Neural progenitor cell (in vitro differentiated cells): Measurements from ENCODE around the gene SOD3. TPM values are rescaled to one million over a fixed set of nuclear protein-coding genes. Genes with fewer than 3 reads are reported as not detected.

Source experiments
- DNase-seq: peaks from one replicate; pipeline ENCODE4 v3.0.0-alpha.2; 2016; ENCODE audit warnings: low spot score
- H2AFZ ChIP-seq: fragments of 200-600 bp; sonication (generic); replicated peaks from 2 replicates; pipeline ENCODE4 v1.6.1; 2016; ENCODE audit warnings: antibody characterized with exemption
- H3F3A ChIP-seq: fragments of 200-600 bp; sonication (generic); 2 replicates; pipeline ENCODE4 v1.6.1; 2016; ENCODE audit warnings: antibody characterized with exemption, low read depth
- H3K27ac ChIP-seq: fragments of 200-600 bp; sonication (generic); 2 replicates; pipeline ENCODE4 v1.5.1; 2016; ENCODE audit warnings: mild to moderate bottlenecking
- H3K27me3 ChIP-seq: fragments of 200-600 bp; sonication (generic); 2 replicates; pipeline ENCODE4 v1.6.1; 2016; ENCODE audit warnings: mild to moderate bottlenecking, moderate library complexity
- H3K36me3 ChIP-seq: fragments of 200-600 bp; sonication (generic); 2 replicates; pipeline ENCODE4 v1.5.1; 2016
- H3K4me1 ChIP-seq: fragments of 200-600 bp; sonication (generic); 2 replicates; pipeline ENCODE4 v1.6.1; 2016; ENCODE audit warnings: mixed run types
- H3K4me2 ChIP-seq: fragments of 200-600 bp; sonication (generic); 2 replicates; pipeline ENCODE4 v1.6.1; 2016
- H3K4me3 ChIP-seq: fragments of 200-600 bp; sonication (generic); 2 replicates; pipeline ENCODE4 v1.5.1; 2016
- H3K79me2 ChIP-seq: fragments of 200-600 bp; sonication (generic); 2 replicates; pipeline ENCODE4 v1.6.1; 2016; ENCODE audit warnings: low read depth
- H3K9ac ChIP-seq: fragments of 200-600 bp; sonication (generic); 2 replicates; pipeline ENCODE4 v1.6.1; 2016
- H3K9me3 ChIP-seq: fragments of 200-600 bp; sonication (generic); 2 replicates; pipeline ENCODE4 v1.5.1; 2016; ENCODE audit warnings: low read depth
- H4K20me1 ChIP-seq: fragments of 200-600 bp; sonication (generic); 2 replicates; pipeline ENCODE4 v1.6.1; 2016; ENCODE audit warnings: low read depth
- H3K27ac Mint-ChIP-seq: 3 replicates; pipeline ENCODE4 v1.8.0; 2021; ENCODE audit warnings: mixed read lengths
- H3K27me3 Mint-ChIP-seq: 2 replicates; pipeline ENCODE4 v1.8.0; 2022; ENCODE audit warnings: low read depth, mild to moderate bottlenecking, inconsistent platforms, moderate library complexity, mixed read lengths; ENCODE audit not compliant: insufficient read depth
- H3K36me3 Mint-ChIP-seq: 3 replicates; pipeline ENCODE4 v1.8.0; 2021; ENCODE audit warnings: mixed read lengths
- H3K4me1 Mint-ChIP-seq: 3 replicates; pipeline ENCODE4 v1.8.0; 2021; ENCODE audit warnings: mixed read lengths
- H3K4me3 Mint-ChIP-seq: 3 replicates; pipeline ENCODE4 v1.8.0; 2021; ENCODE audit warnings: mild to moderate bottlenecking, moderate library complexity, mixed read lengths
- H3K9me3 Mint-ChIP-seq: 3 replicates; pipeline ENCODE4 v1.8.0; 2020; ENCODE audit warnings: mixed read lengths
- CTCF ChIP-seq: fragments of 200-600 bp; sonication (generic); IDR thresholded peaks from 2 replicates; pipeline ENCODE4 v1.5.1; 2017; ENCODE audit warnings: antibody characterized with exemption, mild to moderate bottlenecking
- EZH2 ChIP-seq: fragments of 200-600 bp; sonication (generic); IDR thresholded peaks from 2 replicates; pipeline ENCODE4 v1.6.1; 2017; ENCODE audit warnings: antibody characterized with exemption, mild to moderate bottlenecking, moderate library complexity
- EZH2phosphoT487 ChIP-seq: fragments of 200-600 bp; sonication (generic); IDR thresholded peaks from 2 replicates; pipeline ENCODE4 v1.6.1; 2017; ENCODE audit warnings: antibody characterized with exemption
- total RNA-seq: library from RNA; depleted of rRNA; stranded (reverse); fragments of >200 nt; gene quantifications from 2 replicates; pipeline ENCODE4 v1.2.3, GENCODE V29; 2015; ENCODE audit warnings: low replicate concordance

Gene SOD3
- total RNA-seq, 1 donor from 2014 or later, result 0.11 TPM

- H3K9me3 ChIP-seq, result no peaks in the 10 kb centered on the region
- Mint-ChIP-seq H3K4me3 (no peak overlapping the region), H3K9me3 (peaks cover 7% of the 10 kb centered on the region), H3K27me3 (peaks cover 13% of the 10 kb centered on the region), H3K27ac (no peak overlapping the region), H3K4me1 (peaks cover 28% of the 10 kb centered on the region), H3K36me3 (peaks cover 2% of the 10 kb centered on the region)
- no peak for TF ChIP-seq CTCF
- peak; percentile 82 for TF ChIP-seq EZH2
- no peaks in the 10 kb centered on the region for H3F3A ChIP-seq
- peak overlapping the region; percentile 88 for H3K4me2 ChIP-seq
- no peaks in the 10 kb centered on the region for H3K36me3 ChIP-seq
- H3K4me3 ChIP-seq, result peak overlapping the region; percentile 50
- H3K9ac ChIP-seq, result no peak overlapping the region
- no peaks in the 10 kb centered on the region for H4K20me1 ChIP-seq
- peak; percentile 47 for DNase-seq
- no peaks in the 10 kb centered on the region for H3K79me2 ChIP-seq
- peaks cover 77% of the 10 kb centered on the region for H3K27me3 ChIP-seq
- H3K27ac ChIP-seq, result no peak overlapping the region
- H3K4me1 ChIP-seq, result peaks cover 12% of the 10 kb centered on the region
- peak overlapping the region; percentile 92 for H2AFZ ChIP-seq
These were observed 4.4 kb downstream of the SOD3 start for GRCh38 chr4:24799544-24800324.

- Mint-ChIP-seq H3K4me1 (peaks cover 21% of the 10 kb centered on the region), H3K27ac (no peak overlapping the region), H3K9me3 (peaks cover 7% of the 10 kb centered on the region), H3K4me3 (peak overlapping the region; percentile 9), H3K27me3 (peaks cover 13% of the 10 kb centered on the region), H3K36me3 (peaks cover 2% of the 10 kb centered on the region)
- Histone ChIP-seq H3K4me3 (peak overlapping the region; percentile 50), H3K4me2 (peak overlapping the region; percentile 88), H3K79me2 (no peaks in the 10 kb centered on the region), H3F3A (no peaks in the 10 kb centered on the region), H4K20me1 (no peaks in the 10 kb centered on the region), H3K9ac (no peak overlapping the region), H2AFZ (peak overlapping the region; percentile 92), H3K27me3 (peaks cover 72% of the 10 kb centered on the region), H3K4me1 (peaks cover 12% of the 10 kb centered on the region), H3K9me3 (no peaks in the 10 kb centered on the region), H3K27ac (no peak overlapping the region), H3K36me3 (no peaks in the 10 kb centered on the region)
- DNase-seq, result peak; percentile 55
- TF ChIP-seq EZH2, result peak; percentile 70
- no peak for TF ChIP-seq CTCF
These were observed 5.0 kb downstream of the SOD3 start for GRCh38 chr4:24800325-24800895.

GRCh38 chr4:24801136-24801855, 5.9 kb downstream of the SOD3 start:
- H3K79me2 ChIP-seq, result no peaks in the 10 kb centered on the region
- Mint-ChIP-seq H3K4me3 (no peak overlapping the region), H3K36me3 (peaks cover 2% of the 10 kb centered on the region), H3K9me3 (peaks cover 7% of the 10 kb centered on the region), H3K27ac (no peak overlapping the region), H3K4me1 (peaks cover 16% of the 10 kb centered on the region), H3K27me3 (peaks cover 13% of the 10 kb centered on the region)
- no peak for DNase-seq
- H3K4me1 ChIP-seq, result peaks cover 4% of the 10 kb centered on the region
- no peaks in the 10 kb centered on the region for H3K36me3 ChIP-seq
- peak overlapping the region; percentile 92 for H2AFZ ChIP-seq
- TF ChIP-seq EZH2, result no peak
- no peak for TF ChIP-seq CTCF
- TF ChIP-seq EZH2phosphoT487, result no peak
- no peak overlapping the region for H3K27ac ChIP-seq
- H3K4me3 ChIP-seq, result peak overlapping the region; percentile 50
- H3K9me3 ChIP-seq, result no peaks in the 10 kb centered on the region
- H3K9ac ChIP-seq, result no peak overlapping the region
- H3K4me2 ChIP-seq, result peak overlapping the region; percentile 88
- no peaks in the 10 kb centered on the region for H3F3A ChIP-seq
- H4K20me1 ChIP-seq, result no peaks in the 10 kb centered on the region
- peaks cover 64% of the 10 kb centered on the region for H3K27me3 ChIP-seq
